Measurements from ENCODE around the gene AMH.
A peak's percentile ranks its signal among the peaks of the same experiment; 100 is the strongest.
"Not testable (repeated sequence)": the region's sequence is repeated elsewhere in the genome, so short reads cannot be mapped to it uniquely, and the experiment has no call there.

Gene AMH

DNA sequence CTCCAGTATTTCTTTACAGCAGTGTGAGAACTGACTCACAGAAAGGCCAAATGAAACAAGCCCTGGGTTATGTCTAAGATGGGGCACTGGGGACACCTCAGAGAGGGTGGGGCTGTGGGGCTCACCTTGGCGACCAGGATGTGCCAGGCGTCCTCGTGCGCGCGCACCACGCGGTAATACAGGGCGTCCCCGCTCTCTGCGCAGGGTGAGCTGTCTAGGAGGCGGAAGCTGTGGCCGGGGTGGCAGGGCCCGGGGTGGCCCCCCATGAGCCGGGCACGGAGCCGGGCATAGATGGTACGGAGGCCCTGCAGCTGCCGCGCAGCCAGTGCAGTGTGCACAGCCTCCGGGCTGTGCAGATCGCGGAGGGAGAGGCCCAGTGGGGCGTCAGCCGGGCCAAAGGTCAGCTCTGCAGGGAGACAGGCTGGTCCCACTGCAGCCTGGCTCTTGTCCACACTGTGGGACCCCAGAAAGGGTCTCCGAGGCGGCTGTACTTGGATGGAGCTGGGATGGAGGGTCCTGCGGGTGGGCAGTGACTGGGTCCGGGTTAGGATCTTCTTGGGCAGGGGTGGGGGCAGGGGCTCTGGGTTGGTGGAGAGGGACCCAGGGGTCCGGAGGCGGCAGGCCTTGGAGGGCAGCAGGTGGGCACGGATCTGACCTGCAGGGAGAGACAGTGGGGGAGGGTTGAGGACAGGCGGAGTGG lies 29.5 kb downstream of the AMH start:
- no peak overlapping the region for H3K4me3 ChIP-seq (ENCODE audit: low read depth, low read length)
- no peak for DNase-seq (ENCODE audit: low read depth, low spot score)
- ChIA-PET POLR2A (interaction anchor here (0.5 to 1.0 kb wide), 3 partner anchors 10 to 44 kb away, joined by 3 to 5 read pairs (median 3); no protein-coding TSS in a partner anchor), CTCF (interaction anchor here (1.8 kb wide), 1 partner anchor 17 kb away, joined by 5 read pairs; no protein-coding TSS in a partner anchor)
- TF ChIP-seq, protein P1, sequence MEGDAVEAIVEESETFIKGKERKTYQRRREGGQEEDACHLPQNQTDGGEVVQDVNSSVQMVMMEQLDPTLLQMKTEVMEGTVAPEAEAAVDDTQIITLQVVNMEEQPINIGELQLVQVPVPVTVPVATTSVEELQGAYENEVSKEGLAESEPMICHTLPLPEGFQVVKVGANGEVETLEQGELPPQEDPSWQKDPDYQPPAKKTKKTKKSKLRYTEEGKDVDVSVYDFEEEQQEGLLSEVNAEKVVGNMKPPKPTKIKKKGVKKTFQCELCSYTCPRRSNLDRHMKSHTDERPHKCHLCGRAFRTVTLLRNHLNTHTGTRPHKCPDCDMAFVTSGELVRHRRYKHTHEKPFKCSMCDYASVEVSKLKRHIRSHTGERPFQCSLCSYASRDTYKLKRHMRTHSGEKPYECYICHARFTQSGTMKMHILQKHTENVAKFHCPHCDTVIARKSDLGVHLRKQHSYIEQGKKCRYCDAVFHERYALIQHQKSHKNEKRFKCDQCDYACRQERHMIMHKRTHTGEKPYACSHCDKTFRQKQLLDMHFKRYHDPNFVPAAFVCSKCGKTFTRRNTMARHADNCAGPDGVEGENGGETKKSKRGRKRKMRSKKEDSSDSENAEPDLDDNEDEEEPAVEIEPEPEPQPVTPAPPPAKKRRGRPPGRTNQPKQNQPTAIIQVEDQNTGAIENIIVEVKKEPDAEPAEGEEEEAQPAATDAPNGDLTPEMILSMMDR (IDR thresholded peaks at IDR 0.05; ENCODE audit: insufficient read depth, low read length, missing control alignments), result no peak

DNA sequence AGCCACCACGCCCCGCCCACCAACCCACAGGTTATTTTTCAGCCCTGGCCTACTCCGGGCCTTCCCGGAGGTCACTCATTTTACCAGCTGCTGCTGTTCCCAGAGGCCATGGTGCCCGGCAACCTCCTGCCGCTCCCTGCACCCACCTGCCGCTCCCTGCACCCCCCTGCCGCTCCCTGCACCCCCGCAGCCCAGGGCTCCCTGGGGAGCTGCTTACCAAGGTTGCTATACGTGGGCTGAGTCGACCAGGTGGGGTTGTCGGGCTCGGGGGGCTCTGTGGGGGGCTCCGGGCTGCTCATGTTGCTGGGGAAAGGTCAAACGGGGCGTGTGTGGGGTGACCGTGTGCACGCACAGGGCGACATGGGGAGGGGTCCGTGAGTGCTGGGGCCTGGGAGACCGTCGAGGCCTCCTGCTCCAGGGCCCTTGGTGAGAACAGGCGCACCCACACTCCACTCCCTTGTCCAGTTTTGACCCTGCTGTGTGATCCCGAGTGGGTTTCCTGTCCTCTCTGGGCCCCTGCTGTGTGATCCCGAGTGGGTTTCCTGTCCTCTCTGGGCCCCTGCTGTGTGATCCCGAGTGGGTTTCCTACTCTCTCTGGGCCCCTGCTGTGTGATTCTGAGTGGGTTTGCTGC lies 31.6 kb downstream of the AMH start:
- no peak for DNase-seq (ENCODE audit: low read depth, low spot score)
- TF ChIP-seq, protein P1 (IDR thresholded peaks at IDR 0.05; ENCODE audit: insufficient read depth, low read length, missing control alignments), result no peak
- POLR2A ChIA-PET, result no interaction called here
- CTCF ChIA-PET, result interaction anchor here (1.2 to 1.7 kb wide), 2 partner anchors 35 to 112 kb away, joined by 3 to 5 read pairs; no protein-coding TSS in a partner anchor
- H3K4me3 ChIP-seq (ENCODE audit: low read depth, low read length), result no peak overlapping the region

GRCh38 chr19:2281265-2282061 lies 32.3 kb downstream of the AMH start:
- peak overlapping the region; percentile 36 for H3K4me3 ChIP-seq (ENCODE audit: low read depth, low read length)
- CTCF ChIA-PET, result interaction anchor here (1.2 kb wide), 1 partner anchor 111 kb away, joined by 5 read pairs; no protein-coding TSS in a partner anchor
- DNase-seq (ENCODE audit: low read depth, low spot score); POLR2A ChIA-PET: not testable (repeated sequence)

DNA sequence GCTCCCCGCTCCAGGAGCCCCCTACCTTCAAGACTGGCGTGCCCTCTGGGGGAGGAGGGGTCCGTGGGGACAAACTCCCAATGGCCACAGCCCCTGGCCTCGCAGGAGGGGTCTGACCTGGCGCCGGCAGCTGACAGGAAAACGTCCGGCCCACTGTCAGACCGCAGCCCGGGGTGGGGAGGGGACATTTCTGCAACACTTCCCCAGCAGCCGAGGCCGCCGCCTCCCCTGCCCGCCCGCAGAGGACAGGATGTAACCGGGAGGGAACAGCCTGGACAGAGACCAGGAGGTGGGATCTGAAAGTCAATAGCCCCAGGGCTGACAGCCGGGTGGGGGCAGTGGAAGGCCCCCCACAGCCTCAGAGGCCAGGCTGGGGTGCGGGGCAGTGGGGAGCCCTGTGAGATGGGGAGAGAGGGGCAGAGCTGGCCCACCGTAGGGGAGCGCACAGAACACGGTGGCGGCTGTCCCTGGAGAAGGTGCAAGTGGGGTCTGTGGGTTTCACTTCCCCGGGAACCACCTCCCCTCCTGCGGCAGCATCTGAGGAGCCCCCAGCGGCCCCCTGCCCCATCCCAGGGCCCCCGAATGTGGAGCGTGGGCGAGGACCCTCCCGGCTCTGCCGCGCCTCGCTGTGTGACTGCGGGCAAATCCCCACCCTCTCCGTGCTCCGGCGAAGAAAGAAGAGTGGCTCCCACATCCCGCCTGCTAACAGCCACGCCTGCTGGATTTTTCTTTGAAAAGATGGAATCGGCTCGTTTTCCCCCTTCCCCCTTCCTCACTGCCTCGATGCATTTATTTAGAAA lies 33.1 kb downstream of the AMH start, which contains the start of gene PEAK3:
TSS of gene PEAK3 (minus strand) at position 114 of the 800 bp plus-strand sequence. CDS start 1,244 bp downstream, outside the sequence.
- ChIA-PET POLR2A (no interaction called here), CTCF (interaction anchor here (0.9 to 2.3 kb wide), 3 partner anchors 9 to 34 kb away, joined by 3 to 16 read pairs (median 6); no protein-coding TSS in a partner anchor)
- H3K4me3 ChIP-seq (ENCODE audit: low read depth, low read length), result peak within 1 kb of the TSS; percentile 36

DNA sequence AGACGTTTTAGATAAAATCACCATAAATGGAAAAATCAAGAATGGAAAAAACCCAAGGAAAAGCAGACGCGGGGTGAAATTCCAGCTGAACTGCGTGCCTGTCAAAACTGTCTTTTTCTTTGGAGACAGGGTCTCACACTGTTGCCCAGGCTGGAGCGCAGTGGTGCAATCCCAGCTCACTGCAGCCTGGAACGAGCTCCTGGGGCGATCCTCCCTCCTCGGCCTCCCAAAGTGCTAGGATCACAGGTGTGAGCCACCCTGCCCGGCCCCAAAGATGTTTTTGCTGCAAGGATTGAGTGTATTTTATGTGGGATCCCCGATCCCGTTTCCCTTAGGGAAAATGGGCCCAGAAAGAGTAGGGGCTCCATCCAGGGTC lies 33.7 kb downstream of the AMH start:
- DNase-seq (ENCODE audit: low read depth, low spot score), result no peak
- ChIA-PET POLR2A (no interaction called here), CTCF (interaction anchor here (0.9 to 2.3 kb wide), 3 partner anchors 10 to 33 kb away, joined by 3 to 16 read pairs (median 6); no protein-coding TSS in a partner anchor)
- TF ChIP-seq, protein P1 (IDR thresholded peaks at IDR 0.05; ENCODE audit: insufficient read depth, low read length, missing control alignments), result no peak
- H3K4me3 ChIP-seq (ENCODE audit: low read depth, low read length), result no peak overlapping the region

More for the DNA sequence above, 33.1 kb downstream of the AMH start, which contains the start of gene PEAK3:
- no peak for DNase-seq (ENCODE audit: low read depth, low spot score)
- TF ChIP-seq, protein P1 (IDR thresholded peaks at IDR 0.05; ENCODE audit: insufficient read depth, low read length, missing control alignments), result no peak

Measured in AG04449 (cell line).